Sigmoid colon (tissue), 7 donors: Measurements from ENCODE around the gene GCNT2. TPM values are rescaled to one million over a fixed set of nuclear protein-coding genes. Genes with fewer than 3 reads are reported as not detected.
"Not testable (repeated sequence)": the region's sequence is repeated elsewhere in the genome, so short reads cannot be mapped to it uniquely, and the experiment has no call there.

Experiments
- DNase-seq: peaks from one replicate; pipeline ENCODE4 v3.0.0-alpha.2; 2019
- H3K27ac ChIP-seq, 4 donors: fragments of 200-600 bp; sonication (generic); one replicate each; pipeline ENCODE4 v1.5.1; 2016 to 2019; ENCODE audit warnings: mild to moderate bottlenecking in 1 of 4
- H3K27me3 ChIP-seq, 3 donors: fragments of 200-600 bp; sonication (generic); one replicate each; pipeline ENCODE4 v1.5.1; 2019; ENCODE audit warnings: mild to moderate bottlenecking in 1 of 3
- H3K36me3 ChIP-seq, 4 donors: fragments of 200-600 bp; sonication (generic); one replicate each; pipeline ENCODE4 v1.5.1; 2016 to 2019
- H3K4me1 ChIP-seq, 4 donors: fragments of 200-600 bp; sonication (generic); one replicate each; pipeline ENCODE4 v1.5.1; 2017 to 2019
- H3K4me3 ChIP-seq, 4 donors: fragments of 200-600 bp; sonication (generic); one replicate each; pipeline ENCODE4 v1.5.1; 2017 to 2019; ENCODE audit warnings: mild to moderate bottlenecking in 2 of 4, moderate library complexity in 1 of 4
- H3K9me3 ChIP-seq, 4 donors: fragments of 200-600 bp in 3 of 4; sonication (generic) in 3 of 4; one replicate each; pipeline versions ENCODE4 v1.5.1 to v1.6.1; 2013 to 2019
- EP300 ChIP-seq, 4 donors: sonication (generic); formaldehyde crosslinking; IDR thresholded peaks; one replicate each; pipeline ENCODE4 v1.6.1; 2017; ENCODE audit warnings: antibody characterized with exemption in 4 of 4
- POLR2A ChIP-seq, 2 donors: fragments of 450-650 bp; IDR thresholded peaks; one replicate each; pipeline ENCODE4 v1.6.1; 2016; ENCODE audit warnings: antibody characterized with exemption in 2 of 2, mild to moderate bottlenecking in 2 of 2, moderate library complexity in 2 of 2
- POLR2AphosphoS5 ChIP-seq, 4 donors: sonication (generic); formaldehyde crosslinking; IDR thresholded peaks; one replicate each; pipeline ENCODE4 v1.6.1; 2017; ENCODE audit warnings: antibody characterized with exemption in 4 of 4
- WGBS, 2 donors: extraction: QIAGEN DNeasy Blood & Tissue Kit; methylation state at CpG; one replicate each; pipeline ENCODE4 v1.1.7; 2013; 5-methylcytosine and 5-hydroxymethylcytosine counted together
- intact Hi-C: fragments of 100-400 bp; cut with DNase I; formaldehyde crosslinking; loops from one replicate; pipeline ENCODE4 v1.15.1; 2023
- polyA plus RNA-seq, 3 donors: library from polyadenylated mRNA; stranded (reverse); fragments of 200-250 nt; gene quantifications; one replicate each; pipeline ENCODE4 v1.2.3, GENCODE V29; 2013
- total RNA-seq, 4 donors: library from RNA; depleted of rRNA; stranded (reverse); fragments of >200 nt; gene quantifications; one replicate each; pipeline ENCODE4 v1.1.0, GENCODE V29; 2016
- TF ChIP-seq, protein P1 (sequence below), 4 experiments: fragments of 450-650 bp in 3 of 4; fragments of 200-600 bp in 1 of 4; IDR thresholded peaks; one replicate each; pipeline ENCODE4 v1.5.1; 2016 to 2019; ENCODE audit warnings: antibody characterized with exemption in 4 of 4, mild to moderate bottlenecking in 3 of 4, moderate library complexity in 2 of 4
- donor health status: healthy with polysubstance abuse.
- donor health status: Bipolar disorder and iron deficiency.
- donor health status: healthy.

GCNT2 gene
- total and polyA plus RNA-seq, 7 donors, result 2.4 to 26.9 (median 13.2) TPM

DNA sequence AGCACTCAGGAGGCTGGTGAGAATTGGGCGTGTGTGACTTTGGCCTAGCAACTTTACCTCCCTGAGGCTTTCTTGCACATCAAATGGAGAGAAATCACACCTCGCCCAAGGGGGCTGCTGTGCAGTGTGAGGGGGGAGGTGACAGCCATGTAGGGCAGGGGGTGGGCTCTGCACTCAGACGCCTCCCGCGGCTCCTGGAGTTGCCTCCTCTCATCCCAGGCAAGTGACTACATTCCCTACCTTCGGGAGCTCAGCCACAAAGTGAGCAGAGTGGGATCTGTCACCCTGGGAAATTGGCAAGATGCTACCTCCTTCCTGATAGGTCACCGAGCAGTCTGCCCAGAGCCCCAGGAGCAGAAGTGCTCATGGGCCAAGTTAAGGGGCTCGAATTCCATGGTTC is 56.0 kb downstream of the GCNT2 start:
- TF ChIP-seq POLR2A (IDR thresholded peaks at IDR 0.05) (no peak), EP300 (IDR thresholded peaks at IDR 0.05) (no peak), POLR2AphosphoS5 (IDR thresholded peaks at IDR 0.05) (no peak)
- TF ChIP-seq, protein P1, sequence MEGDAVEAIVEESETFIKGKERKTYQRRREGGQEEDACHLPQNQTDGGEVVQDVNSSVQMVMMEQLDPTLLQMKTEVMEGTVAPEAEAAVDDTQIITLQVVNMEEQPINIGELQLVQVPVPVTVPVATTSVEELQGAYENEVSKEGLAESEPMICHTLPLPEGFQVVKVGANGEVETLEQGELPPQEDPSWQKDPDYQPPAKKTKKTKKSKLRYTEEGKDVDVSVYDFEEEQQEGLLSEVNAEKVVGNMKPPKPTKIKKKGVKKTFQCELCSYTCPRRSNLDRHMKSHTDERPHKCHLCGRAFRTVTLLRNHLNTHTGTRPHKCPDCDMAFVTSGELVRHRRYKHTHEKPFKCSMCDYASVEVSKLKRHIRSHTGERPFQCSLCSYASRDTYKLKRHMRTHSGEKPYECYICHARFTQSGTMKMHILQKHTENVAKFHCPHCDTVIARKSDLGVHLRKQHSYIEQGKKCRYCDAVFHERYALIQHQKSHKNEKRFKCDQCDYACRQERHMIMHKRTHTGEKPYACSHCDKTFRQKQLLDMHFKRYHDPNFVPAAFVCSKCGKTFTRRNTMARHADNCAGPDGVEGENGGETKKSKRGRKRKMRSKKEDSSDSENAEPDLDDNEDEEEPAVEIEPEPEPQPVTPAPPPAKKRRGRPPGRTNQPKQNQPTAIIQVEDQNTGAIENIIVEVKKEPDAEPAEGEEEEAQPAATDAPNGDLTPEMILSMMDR (IDR thresholded peaks at IDR 0.05), result no peak
- no peak for DNase-seq
- Histone ChIP-seq H3K27me3 (no peaks in the 10 kb centered on the region), H3K4me1 (peaks cover 0 to 39% (median 19%) of the 10 kb centered on the region in 4 donors), H3K36me3 (no peaks in the 10 kb centered on the region), H3K27ac (no peak overlapping the region), H3K4me3 (no peak overlapping the region), H3K9me3 (no peaks in the 10 kb centered on the region)
- intact Hi-C loops, result no loop called here
- 90 to 93% methylated on average over 8 of the region's 8 CpGs for WGBS, 2 donors

DNA sequence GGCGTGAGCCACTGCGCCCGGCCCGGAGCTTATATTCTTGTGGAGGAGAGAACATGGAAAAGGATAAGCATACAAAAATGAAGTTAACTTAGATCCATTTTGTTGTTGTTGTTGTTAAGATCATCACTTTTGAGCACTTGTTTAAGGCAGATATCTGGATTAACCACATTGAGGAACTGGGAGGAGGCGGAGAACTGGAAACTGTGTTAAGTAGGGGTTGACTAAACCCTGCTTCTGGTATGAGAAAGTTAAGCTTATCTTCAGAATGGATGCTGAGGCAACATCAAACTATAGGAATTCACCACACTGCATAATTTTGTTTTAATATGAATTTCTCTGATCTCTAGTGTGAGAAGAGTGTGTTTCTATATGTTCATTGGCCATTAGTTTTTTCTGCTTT is 57.6 kb downstream of the GCNT2 start:
- DNase-seq, result no peak
- intact Hi-C loops, result no loop called here
- Histone ChIP-seq H3K27ac (peak overlapping the region in 2 of 4 donors; percentile 63 to 81), H3K9me3 (no peaks in the 10 kb centered on the region), H3K36me3 (no peaks in the 10 kb centered on the region), H3K4me1 (peaks cover 0 to 36% (median 26%) of the 10 kb centered on the region in 4 donors), H3K4me3 (no peak overlapping the region), H3K27me3 (no peaks in the 10 kb centered on the region)
- 96 to 97% methylated on average over 5 of the region's 5 CpGs for WGBS, 2 donors
- no peak for TF ChIP-seq POLR2A (IDR thresholded peaks at IDR 0.05)
- TF ChIP-seq EP300 (IDR thresholded peaks at IDR 0.05), result no peak
- no peak for TF ChIP-seq POLR2AphosphoS5 (IDR thresholded peaks at IDR 0.05)
- TF ChIP-seq, protein P1 (IDR thresholded peaks at IDR 0.05), result no peak

DNA sequence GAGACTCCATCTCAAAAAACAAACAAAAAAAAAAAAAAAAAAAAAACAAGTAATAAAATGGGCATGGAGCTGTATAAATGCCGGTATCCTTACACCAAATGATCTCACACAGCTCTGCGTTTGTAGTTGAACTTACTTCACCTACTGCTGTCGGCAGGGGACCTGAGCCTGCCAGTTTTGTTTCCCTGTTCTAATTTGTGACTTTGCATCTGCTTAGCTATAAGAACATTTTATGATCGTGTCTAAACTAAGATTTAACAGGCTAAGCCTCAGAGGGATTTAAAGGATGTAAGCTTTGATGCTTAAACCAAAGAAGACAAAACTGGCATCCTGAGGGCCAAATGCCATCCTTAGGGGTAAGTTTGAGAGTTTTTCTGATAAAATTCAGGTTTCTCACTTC is 58.7 kb downstream of the GCNT2 start:
- TF ChIP-seq, protein P1 (IDR thresholded peaks at IDR 0.05), result no peak
- TF ChIP-seq POLR2AphosphoS5 (IDR thresholded peaks at IDR 0.05), result peak in 1 of 4 donors; percentile 23
- H3K4me1 ChIP-seq, result peaks cover 0 to 46% (median 27%) of the 10 kb centered on the region in 4 donors
- no peaks in the 10 kb centered on the region for H3K9me3 ChIP-seq
- DNase-seq, result no peak
- intact Hi-C loops, result no loop called here
- no peak overlapping the region for H3K4me3 ChIP-seq
- H3K36me3 ChIP-seq, result no peaks in the 10 kb centered on the region
- H3K27me3 ChIP-seq, result no peaks in the 10 kb centered on the region
- WGBS, 2 donors, result 22 to 62% methylated on average over 4 of the region's 4 CpGs
- H3K27ac ChIP-seq, result peak overlapping the region; percentile 29 to 81 (median 64)

DNA sequence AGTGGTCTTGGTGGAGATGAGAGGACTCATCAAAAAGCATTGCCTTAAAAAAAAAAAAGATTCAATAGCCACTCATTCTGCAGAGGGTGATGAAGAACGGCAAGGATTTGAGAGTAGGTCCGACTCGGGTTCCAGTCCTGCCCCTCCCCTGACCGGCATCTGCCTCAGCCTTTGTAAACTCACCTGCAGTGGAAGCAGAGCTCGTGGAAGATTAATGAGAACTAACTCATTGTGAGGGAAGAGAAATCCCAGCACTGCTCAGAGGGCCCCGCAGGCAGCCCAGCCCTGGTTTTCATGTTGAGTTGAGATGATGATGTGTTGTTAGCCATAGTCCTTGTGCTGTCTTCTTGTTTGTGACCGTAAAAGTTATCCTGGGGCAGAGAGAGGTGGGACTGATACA is 59.4 kb downstream of the GCNT2 start:
- intact Hi-C loops, result no loop called here
- Histone ChIP-seq H3K9me3 (no peaks in the 10 kb centered on the region), H3K4me3 (no peak overlapping the region), H3K27ac (peak overlapping the region; percentile 29 to 81 (median 64)), H3K4me1 (peaks cover 0 to 53% (median 33%) of the 10 kb centered on the region in 4 donors), H3K36me3 (no peaks in the 10 kb centered on the region), H3K27me3 (no peaks in the 10 kb centered on the region)
- DNase-seq, result no peak
- TF ChIP-seq POLR2AphosphoS5 (IDR thresholded peaks at IDR 0.05) (no peak), EP300 (IDR thresholded peaks at IDR 0.05) (no peak), POLR2A (IDR thresholded peaks at IDR 0.05) (no peak)
- TF ChIP-seq, protein P1 (IDR thresholded peaks at IDR 0.05), result no peak
- 87 to 90% methylated on average over 7 of the region's 7 CpGs for WGBS, 2 donors

DNA sequence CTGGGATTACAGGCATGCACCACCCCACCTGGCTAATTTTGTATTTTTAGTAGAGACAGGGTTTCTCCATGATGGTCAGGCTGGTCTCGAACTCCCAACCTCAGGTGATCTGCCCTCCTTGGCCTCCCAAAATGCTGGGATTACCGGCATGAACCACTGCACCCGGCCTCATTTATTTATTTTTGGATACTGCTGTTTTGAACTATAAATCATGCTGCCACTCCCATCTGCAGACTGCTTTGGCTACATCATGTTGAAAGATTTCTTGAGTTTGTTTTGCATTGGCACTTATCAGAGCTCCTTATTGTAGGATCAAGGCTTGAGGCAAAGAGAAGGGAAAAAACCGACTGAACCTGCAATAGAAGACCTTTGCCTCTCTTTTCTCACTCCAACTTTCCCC is 60.3 kb downstream of the GCNT2 start:
- not testable (repeated sequence) for H3K27me3 ChIP-seq

More for the DNA sequence above, 60.3 kb downstream of the GCNT2 start:
- intact Hi-C loops, H3K4me3 ChIP-seq, DNase-seq, H3K36me3 ChIP-seq, H3K9me3 ChIP-seq: not testable (repeated sequence)
- Histone ChIP-seq H3K27ac (peak overlapping the region in 3 of 4 donors; percentile 63 to 81 (median 66)), H3K4me1 (peaks cover 0 to 60% (median 41%) of the 10 kb centered on the region in 4 donors)
- WGBS, 2 donors, result 34 to 63% methylated on average over 4 of the region's 4 CpGs
